SU-DHL-6 (cell line): ENCODE measurements around the gene SIX3.

Experiments used
- EZH2phosphoT487 ChIP-seq: fragments of 200-600 bp; sonication (generic), shearing (Covaris generic); conservative IDR thresholded peaks from 2 replicates; pipeline ENCODE4 v1.6.1; 2018; ENCODE audit warnings: mild to moderate bottlenecking, antibody characterized with exemption, low read length, moderate library complexity, mixed read lengths
- TF ChIP-seq, protein P1 (sequence below): fragments of 200-600 bp; sonication (generic); IDR thresholded peaks from one replicate; pipeline ENCODE4 v1.5.1; 2017; ENCODE audit warnings: antibody characterized with exemption, mild to moderate bottlenecking, low read length, moderate library complexity; ENCODE audit not compliant: insufficient read depth, poor library complexity, severe bottlenecking

DNA sequence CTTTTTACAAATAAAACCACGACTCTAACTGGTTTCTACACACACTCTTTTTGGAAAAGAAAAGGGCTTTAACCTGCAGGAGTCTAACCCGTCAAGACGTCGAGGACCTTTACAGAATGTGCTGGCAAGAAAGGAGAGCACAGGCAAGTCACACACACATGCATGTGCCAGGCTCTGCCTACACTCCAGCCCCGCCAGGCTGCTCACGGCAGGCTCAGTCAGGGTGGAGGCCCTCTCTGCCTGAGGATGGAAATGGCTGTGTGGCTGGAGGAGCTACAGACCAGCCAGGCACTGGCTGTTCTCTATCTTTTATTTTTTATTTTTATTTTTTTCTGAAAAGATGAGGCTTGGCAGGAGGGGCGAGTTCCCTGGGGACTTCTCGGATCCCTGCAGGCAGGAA, 10.2 kb downstream of the SIX3 start:
- TF ChIP-seq, protein P1, sequence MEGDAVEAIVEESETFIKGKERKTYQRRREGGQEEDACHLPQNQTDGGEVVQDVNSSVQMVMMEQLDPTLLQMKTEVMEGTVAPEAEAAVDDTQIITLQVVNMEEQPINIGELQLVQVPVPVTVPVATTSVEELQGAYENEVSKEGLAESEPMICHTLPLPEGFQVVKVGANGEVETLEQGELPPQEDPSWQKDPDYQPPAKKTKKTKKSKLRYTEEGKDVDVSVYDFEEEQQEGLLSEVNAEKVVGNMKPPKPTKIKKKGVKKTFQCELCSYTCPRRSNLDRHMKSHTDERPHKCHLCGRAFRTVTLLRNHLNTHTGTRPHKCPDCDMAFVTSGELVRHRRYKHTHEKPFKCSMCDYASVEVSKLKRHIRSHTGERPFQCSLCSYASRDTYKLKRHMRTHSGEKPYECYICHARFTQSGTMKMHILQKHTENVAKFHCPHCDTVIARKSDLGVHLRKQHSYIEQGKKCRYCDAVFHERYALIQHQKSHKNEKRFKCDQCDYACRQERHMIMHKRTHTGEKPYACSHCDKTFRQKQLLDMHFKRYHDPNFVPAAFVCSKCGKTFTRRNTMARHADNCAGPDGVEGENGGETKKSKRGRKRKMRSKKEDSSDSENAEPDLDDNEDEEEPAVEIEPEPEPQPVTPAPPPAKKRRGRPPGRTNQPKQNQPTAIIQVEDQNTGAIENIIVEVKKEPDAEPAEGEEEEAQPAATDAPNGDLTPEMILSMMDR: no peak
- no peak for TF ChIP-seq EZH2phosphoT487
